OCI-LY1 (cell line): ENCODE measurements around the gene CDC27.
A peak's percentile ranks its signal among the peaks of the same experiment; 100 is the strongest.

Experiments used
- H2AFZ ChIP-seq: fragments of 200-600 bp; sonication (generic), shearing (Covaris generic); 2 replicates; pipeline ENCODE4 v1.6.0; 2014; ENCODE audit warnings: antibody characterized with exemption, mild to moderate bottlenecking, low read length
- H3F3A ChIP-seq: fragments of 200-600 bp; sonication (generic), shearing (Covaris generic); 2 replicates; pipeline ENCODE4 v1.6.0; 2014; ENCODE audit warnings: mild to moderate bottlenecking, antibody characterized with exemption, low read length, moderate library complexity; ENCODE audit not compliant: insufficient read depth
- H3K27ac ChIP-seq: fragments of 200-600 bp; sonication (generic); 2 replicates; pipeline ENCODE4 v1.5.1; 2014; ENCODE audit warnings: low read length, mixed run types, mild to moderate bottlenecking, low read depth; ENCODE audit not compliant: poor library complexity, severe bottlenecking
- H3K27me3 ChIP-seq: fragments of 200-600 bp; sonication (generic); 2 replicates; pipeline ENCODE4 v1.6.0; 2014; ENCODE audit warnings: antibody characterized with exemption, mild to moderate bottlenecking, low read length, moderate library complexity; ENCODE audit not compliant: insufficient read depth
- H3K36me3 ChIP-seq: fragments of 200-600 bp; sonication (generic); 2 replicates; pipeline ENCODE4 v1.6.1; 2014; ENCODE audit warnings: mild to moderate bottlenecking, antibody characterized with exemption, low read length, moderate library complexity, mixed read lengths; ENCODE audit not compliant: insufficient read depth
- H3K4me1 ChIP-seq: fragments of 200-600 bp; sonication (generic); 2 replicates; pipeline ENCODE4 v1.5.1; 2014; ENCODE audit warnings: mild to moderate bottlenecking, low read length, moderate library complexity; ENCODE audit not compliant: insufficient read depth, severe bottlenecking
- H3K4me2 ChIP-seq: fragments of 200-600 bp; sonication (generic), shearing (Covaris generic); 2 replicates; pipeline ENCODE4 v1.6.1; 2014; ENCODE audit warnings: low read length
- H3K4me3 ChIP-seq: fragments of 200-600 bp; sonication (generic); 2 replicates; pipeline ENCODE4 v1.5.1; 2014; ENCODE audit warnings: low read length, low read depth, mild to moderate bottlenecking, mixed read lengths; ENCODE audit not compliant: poor library complexity, severe bottlenecking
- H3K79me2 ChIP-seq: fragments of 200-600 bp; shearing (Covaris generic); 2 replicates; pipeline ENCODE4 v1.6.1; 2016; ENCODE audit warnings: mixed run types, low read length, mixed read lengths; ENCODE audit not compliant: insufficient read depth
- H3K9ac ChIP-seq: fragments of 200-600 bp; sonication (generic), shearing (Covaris generic); 2 replicates; pipeline ENCODE4 v1.6.1; 2014; ENCODE audit warnings: mild to moderate bottlenecking, low read length, mixed read lengths
- H3K9me2 ChIP-seq: fragments of 200-600 bp; sonication (generic), shearing (Covaris generic); 2 replicates; pipeline ENCODE4 v1.6.1; 2014; ENCODE audit warnings: low read depth, mild to moderate bottlenecking, low read length, mixed read lengths
- H3K9me3 ChIP-seq: fragments of 200-600 bp; shearing (Covaris generic); 2 replicates; pipeline ENCODE4 v1.6.1; 2014; ENCODE audit warnings: low read length, mixed read lengths
- H4K20me1 ChIP-seq: fragments of 200-600 bp; sonication (generic), shearing (Covaris generic); 2 replicates; pipeline ENCODE4 v1.6.0; 2016; ENCODE audit warnings: mild to moderate bottlenecking, low read length; ENCODE audit not compliant: insufficient read depth
- CTCF ChIP-seq: fragments of 200-600 bp; sonication (generic), shearing (Covaris generic); IDR thresholded peaks from 2 replicates; pipeline ENCODE4 v1.5.1; 2017; ENCODE audit warnings: mild to moderate bottlenecking, antibody characterized with exemption, low read length, moderate library complexity, mixed read lengths
- EZH2 ChIP-seq: fragments of 200-600 bp; sonication (generic), shearing (Covaris generic); IDR thresholded peaks from 2 replicates; pipeline ENCODE4 v1.8.0; 2017; ENCODE audit warnings: borderline replicate concordance, mixed run types, mild to moderate bottlenecking, antibody characterized with exemption, low read length, moderate library complexity, mixed read lengths

Gene CDC27

GRCh38 chr17:47208744-47209488 is 19.8 kb upstream of the CDC27 start, which contains the start of gene MYL4:
Gene MYL4 (plus strand): TSS chr17:47209348. CDS start chr17:47209423, 75 bp downstream.
- Histone ChIP-seq H3K36me3 (no peaks in the 10 kb centered on the region), H4K20me1 (no peaks in the 10 kb centered on the region), H3F3A (peaks cover 7% of the 10 kb centered on the region), H3K9me2 (no peaks in the 10 kb centered on the region), H3K9ac (no peak within 1 kb of the TSS; the same call in 1 of the 2 replicates), H3K4me2 (no peak within 1 kb of the TSS), H3K4me1 (peaks cover 55% of the 10 kb centered on the region), H3K27ac (peak within 1 kb of the TSS; percentile 99), H3K9me3 (no peaks in the 10 kb centered on the region), H3K79me2 (no peaks in the 10 kb centered on the region), H2AFZ (no peak within 1 kb of the TSS), H3K27me3 (no peaks in the 10 kb centered on the region), H3K4me3 (no peak within 1 kb of the TSS)
- no peak for TF ChIP-seq CTCF
- no peak for TF ChIP-seq EZH2

- no peak for TF ChIP-seq CTCF
- TF ChIP-seq EZH2: no peak
- no peaks in the 10 kb centered on the region for H3K27me3 ChIP-seq
- peaks cover 7% of the 10 kb centered on the region for H3F3A ChIP-seq
- no peaks in the 10 kb centered on the region for H4K20me1 ChIP-seq
- H2AFZ ChIP-seq: no peak overlapping the region
- H3K27ac ChIP-seq: peak overlapping the region; percentile 99
- H3K79me2 ChIP-seq: no peaks in the 10 kb centered on the region
- no peak overlapping the region; the same call in 1 of the 2 replicates for H3K4me2 ChIP-seq
- no peak overlapping the region for H3K4me3 ChIP-seq
- H3K9me3 ChIP-seq: no peaks in the 10 kb centered on the region
- H3K9ac ChIP-seq: peak overlapping the region; percentile 14; the same call in 1 of the 2 replicates
- no peaks in the 10 kb centered on the region for H3K9me2 ChIP-seq
- no peaks in the 10 kb centered on the region for H3K36me3 ChIP-seq
- H3K4me1 ChIP-seq: peaks cover 62% of the 10 kb centered on the region
Measured at GRCh38 chr17:47207143-47208067, 18.3 kb upstream of the CDC27 start.

- Histone ChIP-seq H3K36me3 (no peaks in the 10 kb centered on the region), H3K79me2 (no peaks in the 10 kb centered on the region), H3K9ac (peak overlapping the region; percentile 68), H4K20me1 (no peaks in the 10 kb centered on the region), H3K4me2 (peak overlapping the region; percentile 75), H3F3A (peaks cover 7% of the 10 kb centered on the region), H3K27me3 (no peaks in the 10 kb centered on the region), H3K27ac (peak overlapping the region; percentile 99), H2AFZ (no peak overlapping the region), H3K9me3 (no peaks in the 10 kb centered on the region), H3K9me2 (no peaks in the 10 kb centered on the region), H3K4me1 (peaks cover 66% of the 10 kb centered on the region), H3K4me3 (peak overlapping the region; percentile 51)
- TF ChIP-seq CTCF (no peak), EZH2 (no peak)
Measured at GRCh38 chr17:47205419-47205963, 16.4 kb upstream of the CDC27 start.
